ENCODE measurements around the gene RBBP7.

DNA sequence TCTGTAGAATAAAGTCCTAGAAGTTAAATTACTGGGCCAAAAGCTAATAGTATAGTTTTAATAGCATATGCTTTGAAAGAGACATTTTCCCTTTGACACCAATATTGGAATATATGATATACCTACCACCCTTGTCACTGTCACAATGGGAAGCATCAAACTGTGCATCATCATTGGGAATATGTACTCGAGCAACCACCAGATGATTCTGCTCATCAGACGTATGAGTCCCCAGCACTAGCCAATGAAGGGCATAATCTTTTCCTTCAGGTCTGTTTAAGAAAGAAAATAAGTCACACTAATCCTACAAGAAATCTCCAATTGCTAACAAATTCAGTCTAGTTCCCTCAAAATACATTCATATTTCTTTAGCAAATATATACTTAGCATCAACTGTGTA, 7.3 kb downstream of the RBBP7 start:
- TF ChIP-seq, protein P1, sequence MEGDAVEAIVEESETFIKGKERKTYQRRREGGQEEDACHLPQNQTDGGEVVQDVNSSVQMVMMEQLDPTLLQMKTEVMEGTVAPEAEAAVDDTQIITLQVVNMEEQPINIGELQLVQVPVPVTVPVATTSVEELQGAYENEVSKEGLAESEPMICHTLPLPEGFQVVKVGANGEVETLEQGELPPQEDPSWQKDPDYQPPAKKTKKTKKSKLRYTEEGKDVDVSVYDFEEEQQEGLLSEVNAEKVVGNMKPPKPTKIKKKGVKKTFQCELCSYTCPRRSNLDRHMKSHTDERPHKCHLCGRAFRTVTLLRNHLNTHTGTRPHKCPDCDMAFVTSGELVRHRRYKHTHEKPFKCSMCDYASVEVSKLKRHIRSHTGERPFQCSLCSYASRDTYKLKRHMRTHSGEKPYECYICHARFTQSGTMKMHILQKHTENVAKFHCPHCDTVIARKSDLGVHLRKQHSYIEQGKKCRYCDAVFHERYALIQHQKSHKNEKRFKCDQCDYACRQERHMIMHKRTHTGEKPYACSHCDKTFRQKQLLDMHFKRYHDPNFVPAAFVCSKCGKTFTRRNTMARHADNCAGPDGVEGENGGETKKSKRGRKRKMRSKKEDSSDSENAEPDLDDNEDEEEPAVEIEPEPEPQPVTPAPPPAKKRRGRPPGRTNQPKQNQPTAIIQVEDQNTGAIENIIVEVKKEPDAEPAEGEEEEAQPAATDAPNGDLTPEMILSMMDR (IDR thresholded peaks at IDR 0.05) = no peak
- no peak for TF ChIP-seq POLR2A (IDR thresholded peaks at IDR 0.05)
